ENCODE data around the gene ADAMTS16.

GRCh38 chr5:5183189-5183699 is 43.1 kb downstream of the ADAMTS16 start:
- no peak for TF ChIP-seq CTCF (IDR thresholded peaks at IDR 0.05; ENCODE audit: poor library complexity)
- TF ChIP-seq EZH2 (IDR thresholded peaks at IDR 0.05; ENCODE audit: borderline replicate concordance): no peak

All from hepatocyte (in vitro differentiated cells).